Measurements from ENCODE around the gene CLSTN2. TPM values are rescaled to one million over a fixed set of nuclear protein-coding genes. Genes with fewer than 3 reads are reported as not detected.

Gene CLSTN2
- total RNA-seq, 1 experiment from 2014 or later = 0.02 TPM

DNA sequence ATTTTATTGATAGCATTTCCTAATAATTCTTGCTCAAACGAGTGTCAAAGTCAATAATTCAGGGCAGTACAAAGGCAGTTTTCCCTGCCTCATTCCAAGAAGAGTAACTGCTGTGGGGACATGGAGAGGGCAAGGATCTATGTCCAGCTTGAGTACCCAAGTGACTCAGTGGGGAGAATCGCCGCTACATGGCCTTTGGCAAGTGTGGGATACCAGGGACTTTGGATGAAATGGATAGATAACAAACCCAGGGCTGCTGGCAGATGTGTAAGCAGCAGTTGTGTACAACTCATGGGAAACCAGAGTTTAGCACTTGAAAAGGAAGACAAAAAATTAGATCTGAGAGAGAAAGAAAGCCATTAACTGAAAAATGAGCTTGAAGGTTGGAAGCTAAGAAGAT is 620.7 kb downstream of the CLSTN2 start:
- DNase-seq (ENCODE audit: low read depth, low spot score) (no peak), ATAC-seq (no peak)
- POLR2A ChIA-PET = no interaction called here
- H3K4me3 ChIP-seq (replicated peaks in 1 of 2; ENCODE audit: low read depth in 1 of 2, low read length in 2 of 2) = no peak overlapping the region
- H4K20me1 ChIP-seq (ENCODE audit: insufficient read depth) = no peaks in the 10 kb centered on the region
- no peak for TF ChIP-seq TCF7L2 (IDR thresholded peaks at IDR 0.05; ENCODE audit: borderline replicate concordance, extremely low read depth, insufficient read depth, insufficient read length)
- TF ChIP-seq, protein P1, sequence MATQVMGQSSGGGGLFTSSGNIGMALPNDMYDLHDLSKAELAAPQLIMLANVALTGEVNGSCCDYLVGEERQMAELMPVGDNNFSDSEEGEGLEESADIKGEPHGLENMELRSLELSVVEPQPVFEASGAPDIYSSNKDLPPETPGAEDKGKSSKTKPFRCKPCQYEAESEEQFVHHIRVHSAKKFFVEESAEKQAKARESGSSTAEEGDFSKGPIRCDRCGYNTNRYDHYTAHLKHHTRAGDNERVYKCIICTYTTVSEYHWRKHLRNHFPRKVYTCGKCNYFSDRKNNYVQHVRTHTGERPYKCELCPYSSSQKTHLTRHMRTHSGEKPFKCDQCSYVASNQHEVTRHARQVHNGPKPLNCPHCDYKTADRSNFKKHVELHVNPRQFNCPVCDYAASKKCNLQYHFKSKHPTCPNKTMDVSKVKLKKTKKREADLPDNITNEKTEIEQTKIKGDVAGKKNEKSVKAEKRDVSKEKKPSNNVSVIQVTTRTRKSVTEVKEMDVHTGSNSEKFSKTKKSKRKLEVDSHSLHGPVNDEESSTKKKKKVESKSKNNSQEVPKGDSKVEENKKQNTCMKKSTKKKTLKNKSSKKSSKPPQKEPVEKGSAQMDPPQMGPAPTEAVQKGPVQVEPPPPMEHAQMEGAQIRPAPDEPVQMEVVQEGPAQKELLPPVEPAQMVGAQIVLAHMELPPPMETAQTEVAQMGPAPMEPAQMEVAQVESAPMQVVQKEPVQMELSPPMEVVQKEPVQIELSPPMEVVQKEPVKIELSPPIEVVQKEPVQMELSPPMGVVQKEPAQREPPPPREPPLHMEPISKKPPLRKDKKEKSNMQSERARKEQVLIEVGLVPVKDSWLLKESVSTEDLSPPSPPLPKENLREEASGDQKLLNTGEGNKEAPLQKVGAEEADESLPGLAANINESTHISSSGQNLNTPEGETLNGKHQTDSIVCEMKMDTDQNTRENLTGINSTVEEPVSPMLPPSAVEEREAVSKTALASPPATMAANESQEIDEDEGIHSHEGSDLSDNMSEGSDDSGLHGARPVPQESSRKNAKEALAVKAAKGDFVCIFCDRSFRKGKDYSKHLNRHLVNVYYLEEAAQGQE (IDR thresholded peaks at IDR 0.05; ENCODE audit: low read depth) = no peak
- TF ChIP-seq EZH2 (IDR thresholded peaks at IDR 0.05) = no peak
- no peak for TF ChIP-seq POLR2A (IDR thresholded peaks at IDR 0.05; ENCODE audit: borderline replicate concordance, extremely low read depth, insufficient read depth, insufficient read length)
- no peak for TF ChIP-seq CEBPB (IDR thresholded peaks at IDR 0.05; ENCODE audit: low read depth)
- TF ChIP-seq, protein P2, sequence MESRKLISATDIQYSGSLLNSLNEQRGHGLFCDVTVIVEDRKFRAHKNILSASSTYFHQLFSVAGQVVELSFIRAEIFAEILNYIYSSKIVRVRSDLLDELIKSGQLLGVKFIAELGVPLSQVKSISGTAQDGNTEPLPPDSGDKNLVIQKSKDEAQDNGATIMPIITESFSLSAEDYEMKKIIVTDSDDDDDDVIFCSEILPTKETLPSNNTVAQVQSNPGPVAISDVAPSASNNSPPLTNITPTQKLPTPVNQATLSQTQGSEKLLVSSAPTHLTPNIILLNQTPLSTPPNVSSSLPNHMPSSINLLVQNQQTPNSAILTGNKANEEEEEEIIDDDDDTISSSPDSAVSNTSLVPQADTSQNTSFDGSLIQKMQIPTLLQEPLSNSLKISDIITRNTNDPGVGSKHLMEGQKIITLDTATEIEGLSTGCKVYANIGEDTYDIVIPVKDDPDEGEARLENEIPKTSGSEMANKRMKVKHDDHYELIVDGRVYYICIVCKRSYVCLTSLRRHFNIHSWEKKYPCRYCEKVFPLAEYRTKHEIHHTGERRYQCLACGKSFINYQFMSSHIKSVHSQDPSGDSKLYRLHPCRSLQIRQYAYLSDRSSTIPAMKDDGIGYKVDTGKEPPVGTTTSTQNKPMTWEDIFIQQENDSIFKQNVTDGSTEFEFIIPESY (IDR thresholded peaks at IDR 0.05; ENCODE audit: extremely low read depth, insufficient replicate concordance, low read length) = no peak
- no peak for TF ChIP-seq ELF1 (IDR thresholded peaks at IDR 0.05; ENCODE audit: borderline replicate concordance, low read depth)
- H2AFZ ChIP-seq (ENCODE audit: low read depth, low read length, poor library complexity, severe bottlenecking) = no peak overlapping the region
- no peaks in the 10 kb centered on the region for H3K9me2 ChIP-seq (ENCODE audit: insufficient read depth)
- no peaks in the 10 kb centered on the region for H3K9me3 ChIP-seq (ENCODE audit: control insufficient read depth in 1 of 2, insufficient read depth in 1 of 2, low read depth in 1 of 2, low read length in 2 of 2)
- RAD21 ChIA-PET (ENCODE audit: low non-redundant PET in 1 of 2, low total read pairs in 2 of 2, uncharacterized antibody in 2 of 2, unreplicated experiment in 2 of 2) = no interaction called here
- H3K9ac ChIP-seq (ENCODE audit: low read length) = no peak overlapping the region
- H3K4me2 ChIP-seq (ENCODE audit: low read length) = no peak overlapping the region
- no peaks in the 10 kb centered on the region for H3K79me2 ChIP-seq (ENCODE audit: insufficient read depth, low read length)
- BruUV-seq (replicated peaks) = no TSS peak
- H3K27me3 ChIP-seq (ENCODE audit: insufficient read depth, low read length) = peaks cover 32% of the 10 kb centered on the region
- CTCF ChIA-PET = no interaction called here
- H3K27ac ChIP-seq (ENCODE audit: low read depth, low read length) = no peak overlapping the region
- H3K4me1 ChIP-seq (ENCODE audit: control insufficient read depth in 1 of 2, insufficient read depth in 2 of 2, low read length in 2 of 2) = no peaks in the 10 kb centered on the region
- intact Hi-C loops (cut with micrococcal nuclease) = no loop called here
- H3K36me3 ChIP-seq (ENCODE audit: control insufficient read depth in 1 of 2, insufficient read depth in 2 of 2, low read length in 2 of 2) = no peaks in the 10 kb centered on the region

Data from HCT116 (cell line).